DND-41 (cell line): ENCODE measurements around the gene GRM7.

Source experiments
- ATAC-seq: fragments of 200-7000 bp; cut with Tn5 transposase; 3 replicates; pipeline ENCODE4 v1.9.1; 2021; ENCODE audit warnings: low read depth; ENCODE audit not compliant: insufficient read depth
- DNase-seq: peaks from one replicate; pipeline ENCODE4 v3.0.0-alpha.2; 2020
- H2AFZ ChIP-seq: 2 replicates; pipeline ENCODE4 v1.6.0; 2012; ENCODE audit warnings: low read depth, low read length
- H3K27ac ChIP-seq: 2 replicates; pipeline ENCODE4 v1.5.1; 2012; ENCODE audit warnings: low read length, inconsistent platforms
- H3K27me3 ChIP-seq: fragments of 200-600 bp; sonication (generic); 2 replicates; pipeline ENCODE4 v1.6.0; 2012; ENCODE audit warnings: low read length, mild to moderate bottlenecking, inconsistent platforms; ENCODE audit not compliant: insufficient read depth, poor library complexity
- H3K36me3 ChIP-seq: 2 replicates; pipeline ENCODE4 v1.5.1; 2012; ENCODE audit warnings: low read length, inconsistent platforms; ENCODE audit not compliant: insufficient read depth
- H3K4me1 ChIP-seq: 2 replicates; pipeline ENCODE4 v1.5.1; 2012; ENCODE audit warnings: mild to moderate bottlenecking, low read length; ENCODE audit not compliant: insufficient read depth
- H3K4me2 ChIP-seq: 2 replicates; pipeline ENCODE4 v1.6.0; 2012; ENCODE audit warnings: mild to moderate bottlenecking, moderate library complexity, low read length, inconsistent platforms; ENCODE audit not compliant: insufficient read depth
- H3K4me3 ChIP-seq, 2 experiments: fragments of 200-600 bp in 1 of 2; shearing (Covaris generic) in 1 of 2; 2 replicates each; pipeline ENCODE4 v1.5.1; 2012 to 2016; ENCODE audit warnings: inconsistent platforms in 2 of 2, low read length in 2 of 2, mild to moderate bottlenecking in 2 of 2, low read depth in 1 of 2, moderate library complexity in 1 of 2
- H3K79me2 ChIP-seq: 2 replicates; pipeline ENCODE4 v1.6.0; 2012; ENCODE audit warnings: low read length, inconsistent platforms; ENCODE audit not compliant: insufficient read depth
- H3K9ac ChIP-seq: 2 replicates; pipeline ENCODE4 v1.6.0; 2012; ENCODE audit warnings: low read depth, mild to moderate bottlenecking, inconsistent platforms, low read length, moderate library complexity
- H3K9me3 ChIP-seq: 2 replicates; pipeline ENCODE4 v1.5.1; 2012; ENCODE audit warnings: low read length, moderate library complexity, mild to moderate bottlenecking, inconsistent platforms; ENCODE audit not compliant: insufficient read depth, severe bottlenecking
- H4K20me1 ChIP-seq: 2 replicates; pipeline ENCODE4 v1.6.0; 2012; ENCODE audit warnings: low read length; ENCODE audit not compliant: insufficient read depth
- CTCF ChIP-seq: IDR thresholded peaks from 2 replicates; pipeline ENCODE4 v1.5.1; 2012; ENCODE audit warnings: borderline replicate concordance, low read length, moderate library complexity, mild to moderate bottlenecking; ENCODE audit not compliant: poor library complexity, severe bottlenecking; ENCODE audit errors: extremely low read depth
- EZH2 ChIP-seq: IDR thresholded peaks from 3 replicates; pipeline ENCODE4 v1.6.1; 2012; ENCODE audit warnings: borderline replicate concordance, low read depth, mild to moderate bottlenecking, moderate library complexity, low read length, inconsistent platforms; ENCODE audit not compliant: severe bottlenecking

Gene GRM7

DNA sequence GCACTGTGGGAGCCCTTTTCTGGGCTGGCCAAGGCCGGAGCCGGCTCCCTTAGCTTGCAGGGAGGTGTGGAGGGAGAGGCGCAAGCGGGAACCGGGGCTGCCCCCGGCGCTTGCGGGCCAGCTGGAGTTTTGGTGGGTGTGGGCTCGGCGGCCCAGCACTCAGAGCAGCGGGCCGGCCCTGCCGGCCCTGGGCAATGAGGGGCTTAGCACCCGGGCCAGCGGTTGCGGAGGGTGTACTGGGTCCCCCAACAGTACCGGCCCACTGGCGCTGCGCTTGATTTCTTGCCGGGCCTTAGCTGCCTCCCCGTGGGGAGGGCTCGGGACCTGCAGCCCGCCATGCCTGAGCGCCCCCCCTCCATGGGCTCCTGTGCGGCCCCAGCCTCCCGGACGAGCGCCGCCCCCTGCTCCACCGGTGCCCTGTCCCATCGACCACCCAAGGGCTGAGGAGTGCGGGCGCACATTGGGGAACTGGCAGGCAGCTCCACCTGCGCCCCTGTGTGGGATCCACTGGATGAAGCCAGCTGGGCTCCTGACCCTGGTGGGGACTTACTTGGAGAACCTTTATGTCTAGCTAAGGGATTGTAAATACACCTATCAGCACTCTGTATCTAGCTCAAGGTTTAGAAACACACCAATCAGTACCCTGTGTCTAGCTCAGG, 707.7 kb downstream of the GRM7 start:
- H3K27me3 ChIP-seq, result no peaks in the 10 kb centered on the region
- ATAC-seq, result no peak

DNA sequence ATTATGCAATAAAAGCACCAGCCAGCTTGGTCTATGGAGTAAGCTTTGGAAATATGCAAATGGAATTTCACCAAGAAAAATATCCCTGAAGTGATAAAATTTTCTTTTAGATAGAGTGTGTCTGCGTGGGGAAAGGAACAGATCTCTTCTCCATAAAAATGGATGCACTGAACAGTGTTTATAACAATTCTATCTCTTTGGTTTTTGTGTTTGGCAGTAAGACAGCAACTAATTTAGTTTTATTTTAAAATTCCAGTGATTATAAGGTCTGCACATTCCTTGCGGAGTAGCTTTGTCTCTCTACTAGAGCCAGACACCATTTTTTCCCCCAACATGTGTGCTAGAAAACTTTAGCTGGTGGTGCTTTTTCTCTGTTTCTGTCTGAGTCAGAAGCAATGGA, 712.4 kb downstream of the GRM7 start:
- no peak overlapping the region for H3K27ac ChIP-seq
- DNase-seq, result no peak
- no peak overlapping the region for H3K4me3 ChIP-seq
- H2AFZ ChIP-seq, result no peak overlapping the region
- H4K20me1 ChIP-seq, result no peaks in the 10 kb centered on the region
- TF ChIP-seq CTCF, result no peak
- no peak for TF ChIP-seq EZH2
- no peaks in the 10 kb centered on the region for H3K4me1 ChIP-seq
- H3K9ac ChIP-seq, result no peak overlapping the region
- no peaks in the 10 kb centered on the region for H3K36me3 ChIP-seq
- no peaks in the 10 kb centered on the region for H3K9me3 ChIP-seq
- no peak for ATAC-seq
- no peaks in the 10 kb centered on the region for H3K79me2 ChIP-seq
- H3K27me3 ChIP-seq, result no peaks in the 10 kb centered on the region
- no peak overlapping the region for H3K4me2 ChIP-seq

More for the DNA sequence above, 707.7 kb downstream of the GRM7 start:
- no peak overlapping the region for H3K27ac ChIP-seq
- no peaks in the 10 kb centered on the region for H3K9me3 ChIP-seq
- no peaks in the 10 kb centered on the region for H4K20me1 ChIP-seq
- H2AFZ ChIP-seq, result no peak overlapping the region
- H3K79me2 ChIP-seq, result no peaks in the 10 kb centered on the region
- H3K4me1 ChIP-seq, result no peaks in the 10 kb centered on the region
- DNase-seq, result no peak
- TF ChIP-seq EZH2 (no peak), CTCF (no peak)
- H3K4me2 ChIP-seq, result no peak overlapping the region
- H3K4me3 ChIP-seq, result no peak overlapping the region
- H3K36me3 ChIP-seq, result no peaks in the 10 kb centered on the region
- no peak overlapping the region for H3K9ac ChIP-seq

DNA sequence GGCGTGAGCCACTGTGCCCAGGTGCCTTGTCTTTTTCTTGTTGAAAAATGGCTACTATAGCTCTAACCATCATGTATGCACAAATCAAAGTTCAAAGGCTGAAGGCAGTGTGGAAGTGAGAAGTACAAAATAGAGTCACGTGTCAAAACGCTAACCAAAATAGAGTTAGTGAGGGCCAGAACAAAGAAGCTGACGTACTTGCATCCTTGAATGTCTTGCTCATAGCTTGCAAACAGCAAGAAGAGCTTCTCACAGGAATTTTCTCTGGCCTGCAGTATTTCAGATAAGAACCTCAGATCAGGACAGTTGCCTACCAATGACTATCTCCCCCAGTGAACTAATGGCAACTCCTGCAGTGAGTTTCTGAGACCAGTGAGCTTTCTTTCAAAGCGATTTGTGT, 713.5 kb downstream of the GRM7 start:
- no peak for ATAC-seq

More for the DNA sequence above, 713.5 kb downstream of the GRM7 start:
- Histone ChIP-seq H3K27ac (no peak overlapping the region), H3K9ac (no peak overlapping the region), H3K4me2 (no peak overlapping the region), H3K36me3 (no peaks in the 10 kb centered on the region), H4K20me1 (no peaks in the 10 kb centered on the region), H3K79me2 (no peaks in the 10 kb centered on the region), H3K9me3 (no peaks in the 10 kb centered on the region), H2AFZ (no peak overlapping the region), H3K4me3 (no peak overlapping the region), H3K4me1 (no peaks in the 10 kb centered on the region), H3K27me3 (no peaks in the 10 kb centered on the region)
- DNase-seq, result no peak
- TF ChIP-seq CTCF (no peak), EZH2 (no peak)
